ENCODE measurements around the gene MET. TPM values are rescaled to one million over a fixed set of nuclear protein-coding genes. Genes with fewer than 3 reads are reported as not detected.

MET gene
- total RNA-seq = 10 to 100 TPM; 15.6 to 35.1 (median 31.0) TPM
- long read RNA-seq, donor 1, partial matches to known transcripts = 4 of 6 reads
- long read RNA-seq, donor 1, other reads (novel, unspliced or antisense) = 2 of 6 reads
- long read RNA-seq, donor 2, partial matches to known transcripts = 11 of 13 reads
- long read RNA-seq, donor 2, other reads (novel, unspliced or antisense) = 0 of 13 reads

- peak; percentile 96 for ATAC-seq
- H3K36me3 ChIP-seq (ENCODE audit: low read depth) = no peaks in the 10 kb centered on the region
- TF ChIP-seq, protein P1, sequence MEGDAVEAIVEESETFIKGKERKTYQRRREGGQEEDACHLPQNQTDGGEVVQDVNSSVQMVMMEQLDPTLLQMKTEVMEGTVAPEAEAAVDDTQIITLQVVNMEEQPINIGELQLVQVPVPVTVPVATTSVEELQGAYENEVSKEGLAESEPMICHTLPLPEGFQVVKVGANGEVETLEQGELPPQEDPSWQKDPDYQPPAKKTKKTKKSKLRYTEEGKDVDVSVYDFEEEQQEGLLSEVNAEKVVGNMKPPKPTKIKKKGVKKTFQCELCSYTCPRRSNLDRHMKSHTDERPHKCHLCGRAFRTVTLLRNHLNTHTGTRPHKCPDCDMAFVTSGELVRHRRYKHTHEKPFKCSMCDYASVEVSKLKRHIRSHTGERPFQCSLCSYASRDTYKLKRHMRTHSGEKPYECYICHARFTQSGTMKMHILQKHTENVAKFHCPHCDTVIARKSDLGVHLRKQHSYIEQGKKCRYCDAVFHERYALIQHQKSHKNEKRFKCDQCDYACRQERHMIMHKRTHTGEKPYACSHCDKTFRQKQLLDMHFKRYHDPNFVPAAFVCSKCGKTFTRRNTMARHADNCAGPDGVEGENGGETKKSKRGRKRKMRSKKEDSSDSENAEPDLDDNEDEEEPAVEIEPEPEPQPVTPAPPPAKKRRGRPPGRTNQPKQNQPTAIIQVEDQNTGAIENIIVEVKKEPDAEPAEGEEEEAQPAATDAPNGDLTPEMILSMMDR (IDR thresholded peaks at IDR 0.05) = peak; percentile 5
- peak within 1 kb of the TSS; percentile 35 for H3K4me3 ChIP-seq
- H3K4me1 ChIP-seq (ENCODE audit: low read depth) = no peaks in the 10 kb centered on the region
- H3K9me3 ChIP-seq = no peaks in the 10 kb centered on the region
- peak; percentile 85 to 88 (median 86) for DNase-seq
- intact Hi-C loops (cut with DNase I, micrococcal nuclease) = loop anchor here in 1 of 2 donors (5.0 kb wide), 1 partner anchor 140 kb away; no protein-coding TSS in a partner anchor
Observed at GRCh38 chr7:116671681-116672595, at the start of gene MET. TSS of gene MET (plus strand) at chr7:116672196. CDS start at chr7:116699085, 26,889 bp downstream.

GRCh38 chr7:116626886-116627285 lies 45.1 kb upstream of the MET start:
- intact Hi-C loops (cut with DNase I, micrococcal nuclease) = no loop called here
- TF ChIP-seq, protein P1 (IDR thresholded peaks at IDR 0.05) = no peak
- no peak for DNase-seq
- H3K4me3 ChIP-seq = no peak overlapping the region
- H3K9me3 ChIP-seq = no peaks in the 10 kb centered on the region
- peaks cover 6% of the 10 kb centered on the region for H3K4me1 ChIP-seq (ENCODE audit: low read depth)
- H3K36me3 ChIP-seq (ENCODE audit: low read depth) = no peaks in the 10 kb centered on the region
- no peak for ATAC-seq

DNA sequence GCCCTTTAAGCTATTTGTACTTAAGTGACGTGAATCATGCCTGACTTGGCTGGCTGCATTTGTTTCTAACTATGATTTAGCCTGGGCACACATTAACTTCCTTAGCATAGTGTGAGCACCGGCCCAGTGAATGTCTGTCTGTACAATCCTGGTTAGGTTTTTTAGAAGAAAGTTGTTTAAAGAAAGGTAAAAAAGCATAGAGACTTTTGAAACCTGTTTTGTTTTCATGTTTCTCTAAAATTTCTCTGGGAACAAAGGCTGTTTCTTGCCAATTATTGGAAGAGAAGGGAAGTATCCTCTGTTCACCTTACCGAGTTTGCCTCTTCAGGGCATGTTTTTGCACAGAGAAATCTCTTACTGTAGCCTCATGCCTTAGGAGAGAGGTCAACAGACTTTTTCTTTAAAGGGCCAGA lies 42.9 kb upstream of the MET start:
- Histone ChIP-seq H3K4me3 (no peak overlapping the region), H3K36me3 (ENCODE audit: low read depth) (no peaks in the 10 kb centered on the region), H3K9me3 (no peaks in the 10 kb centered on the region), H3K4me1 (ENCODE audit: low read depth) (peaks cover 6% of the 10 kb centered on the region)
- TF ChIP-seq, protein P1 (IDR thresholded peaks at IDR 0.05) = no peak
- intact Hi-C loops (cut with DNase I, micrococcal nuclease) = no loop called here
- DNase-seq = peak in 1 of 3 donors; percentile 54
- ATAC-seq = peak; percentile 50

DNA sequence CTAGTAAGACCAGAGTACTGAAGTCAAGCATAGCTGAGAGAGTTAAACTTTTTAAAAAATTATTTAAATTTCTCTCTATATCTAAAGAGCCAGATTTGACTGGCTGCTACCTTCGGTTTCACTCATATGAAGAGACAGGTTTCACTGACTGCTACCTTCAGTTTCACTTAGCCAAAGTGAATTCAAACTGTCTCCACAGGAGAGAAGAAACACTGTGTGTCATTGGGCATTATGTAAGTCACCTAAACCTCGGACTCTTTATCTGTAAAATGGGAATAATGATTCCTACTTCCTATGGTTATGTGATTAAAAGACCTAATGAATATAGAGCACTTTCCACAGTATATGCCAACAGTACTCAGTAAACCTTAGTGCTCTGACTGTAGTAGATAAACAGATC lies 41.6 kb upstream of the MET start:
- intact Hi-C loops (cut with DNase I, micrococcal nuclease) = no loop called here
- DNase-seq (peak in 1 of 3 donors; percentile 12), ATAC-seq (peak; percentile 64)
- Histone ChIP-seq H3K4me1 (ENCODE audit: low read depth) (peaks cover 6% of the 10 kb centered on the region), H3K4me3 (no peak overlapping the region), H3K9me3 (no peaks in the 10 kb centered on the region), H3K36me3 (ENCODE audit: low read depth) (no peaks in the 10 kb centered on the region)
- TF ChIP-seq, protein P1 (IDR thresholded peaks at IDR 0.05) = no peak

- ATAC-seq = peak; percentile 98
- TF ChIP-seq, protein P1 (IDR thresholded peaks at IDR 0.05) = no peak
Observed at GRCh38 chr7:116630932-116631671, 40.9 kb upstream of the MET start.

More at GRCh38 chr7:116630932-116631671, 40.9 kb upstream of the MET start:
- peak; percentile 81 to 90 (median 85) for DNase-seq
- Histone ChIP-seq H3K4me3 (no peak overlapping the region), H3K36me3 (ENCODE audit: low read depth) (no peaks in the 10 kb centered on the region), H3K9me3 (no peaks in the 10 kb centered on the region), H3K4me1 (ENCODE audit: low read depth) (peaks cover 6% of the 10 kb centered on the region)
- intact Hi-C loops (cut with DNase I, micrococcal nuclease) = no loop called here

Measured in mucosa of descending colon (tissue), 3 donors.